Stimulated activated CD8-positive, alpha-beta memory T cell treated with anti-CD3 and anti-CD28 coated beads, Interleukin-2, amount 100 ng/mL, for 48 hours (primary cell): ENCODE data around the gene KLK11.

Source experiments
- DNase-seq, 2 donors: peaks; one replicate each; pipeline ENCODE4 v3.0.0-alpha.2; 2020; ENCODE audit warnings: low read depth in 2 of 2

KLK11 gene, protein sequence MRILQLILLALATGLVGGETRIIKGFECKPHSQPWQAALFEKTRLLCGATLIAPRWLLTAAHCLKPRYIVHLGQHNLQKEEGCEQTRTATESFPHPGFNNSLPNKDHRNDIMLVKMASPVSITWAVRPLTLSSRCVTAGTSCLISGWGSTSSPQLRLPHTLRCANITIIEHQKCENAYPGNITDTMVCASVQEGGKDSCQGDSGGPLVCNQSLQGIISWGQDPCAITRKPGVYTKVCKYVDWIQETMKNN

DNA sequence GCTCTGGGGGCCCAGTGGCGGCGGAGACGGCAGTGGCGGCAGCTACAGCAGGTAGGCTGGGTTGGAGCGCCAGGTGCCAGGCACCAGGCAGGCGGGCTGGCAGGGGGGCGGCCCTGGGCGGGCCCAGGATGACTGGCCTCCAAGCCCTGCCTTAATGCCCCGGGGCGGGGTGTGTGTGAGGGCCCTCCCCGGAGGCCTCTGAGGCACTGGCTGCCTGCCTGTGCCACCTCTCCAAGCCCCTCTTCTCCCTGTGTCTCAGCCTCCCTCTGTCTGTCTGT is at the start of gene KLK11:
Gene KLK11, minus strand, starts transcription at position 63 of the 278 bp plus-strand sequence. CDS start 985 bp downstream, outside the sequence.
- DNase-seq, result no peak

DNA sequence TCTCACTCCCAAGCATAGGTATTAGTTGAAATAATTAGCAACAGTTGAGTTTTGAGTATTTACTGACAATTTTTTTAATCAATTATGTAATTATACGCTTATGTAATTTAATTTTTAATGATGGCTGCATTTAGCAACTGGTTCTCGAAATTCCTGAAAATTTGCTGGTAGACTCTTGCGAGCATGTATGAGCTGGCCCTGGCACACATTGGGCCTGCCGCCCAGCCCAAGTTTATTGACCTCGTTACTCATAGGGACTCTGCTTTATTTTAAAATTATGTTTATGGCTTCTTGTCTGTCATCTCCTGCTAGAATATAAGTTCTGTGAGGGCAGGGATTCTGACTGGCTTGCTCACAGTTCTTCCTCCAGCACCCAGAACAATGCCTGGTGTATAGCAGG is 49.6 kb upstream of the KLK11 start:
- DNase-seq, result no peak

DNA sequence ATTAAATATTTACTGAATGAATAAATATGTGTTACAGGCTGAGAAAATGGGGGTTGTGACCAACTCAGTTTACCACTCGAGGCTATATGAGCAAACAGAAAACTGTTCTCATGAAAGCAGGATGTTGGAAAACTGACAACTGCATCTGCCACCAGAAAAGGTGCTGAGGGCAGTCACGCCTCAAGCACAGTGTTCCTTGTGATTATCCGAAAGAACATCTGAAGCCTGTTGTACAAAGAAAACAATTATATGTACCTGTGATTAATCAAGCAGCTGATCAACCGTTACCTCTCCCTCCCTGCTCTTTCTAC is 44.6 kb upstream of the KLK11 start:
- DNase-seq, result no peak

DNA sequence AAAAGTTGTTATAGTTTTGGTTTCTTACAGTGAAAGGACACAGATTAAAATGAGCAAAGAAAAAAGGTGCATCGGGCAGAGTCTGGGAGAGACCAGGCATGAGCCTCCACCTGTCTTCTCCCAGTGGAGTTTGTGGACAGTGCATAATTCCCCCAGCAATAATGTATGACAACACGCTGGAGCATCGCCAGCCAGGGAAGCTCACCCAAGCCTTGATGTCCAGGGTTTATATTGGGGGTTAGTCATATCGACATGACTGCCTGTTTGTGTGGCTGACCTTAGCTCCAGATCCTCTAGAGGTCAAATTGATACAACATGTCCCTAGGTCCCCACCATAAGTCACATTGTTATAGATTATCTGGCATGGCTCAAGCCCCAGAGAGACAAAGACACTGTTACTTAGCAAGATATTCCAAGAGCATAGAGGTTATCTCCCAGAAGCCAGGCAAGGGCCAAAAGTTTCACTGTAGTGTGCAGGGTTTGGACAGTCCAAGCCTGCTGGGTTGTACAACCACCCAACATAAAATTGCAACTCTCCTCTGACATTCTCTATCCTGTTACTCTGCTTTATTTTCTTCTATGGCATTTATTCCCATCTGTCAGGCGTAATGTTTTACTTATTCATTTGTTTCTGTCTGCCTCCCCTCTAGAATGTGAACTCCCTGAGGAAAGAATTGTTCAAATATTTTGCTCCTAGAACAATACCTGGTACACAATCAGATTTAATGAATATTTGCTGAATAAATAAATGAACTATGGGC is 44.1 kb upstream of the KLK11 start:
- DNase-seq, result no peak

DNA sequence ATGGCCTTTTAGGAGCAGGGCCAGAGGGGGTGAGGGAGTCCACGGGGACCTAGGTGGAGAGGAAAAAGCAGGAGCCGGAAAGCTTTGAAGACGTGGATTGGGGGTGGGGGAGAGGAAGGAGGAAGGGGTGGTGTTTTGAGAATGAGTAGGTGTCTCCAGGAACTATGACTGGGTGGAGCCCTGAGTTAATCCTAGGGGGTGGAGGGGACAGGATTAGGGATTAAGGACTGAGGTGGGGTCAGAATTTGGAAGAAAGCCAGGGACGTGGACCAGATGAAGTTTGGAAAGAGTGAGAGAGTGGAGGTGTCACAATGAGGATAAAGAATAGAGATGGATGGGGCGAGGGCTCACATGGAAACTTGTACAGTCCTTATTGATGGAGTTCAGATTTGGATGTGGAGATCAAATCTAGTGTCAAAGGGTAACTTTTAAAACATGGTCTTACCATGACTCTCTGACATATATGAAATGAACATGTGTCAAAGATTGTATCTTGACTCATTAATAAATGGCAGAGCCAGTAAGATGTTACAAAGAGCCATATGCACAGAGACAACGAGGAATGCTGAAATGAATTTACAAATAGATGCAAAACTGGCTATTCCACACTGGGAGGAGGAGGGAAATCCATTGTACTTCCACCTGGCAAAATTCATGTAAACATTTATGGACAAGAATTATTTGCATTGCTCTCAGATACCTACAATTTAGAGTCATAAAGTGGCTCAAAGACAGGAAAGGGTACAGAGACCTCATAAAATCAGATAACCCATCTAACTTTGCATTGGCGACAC is 40.2 kb upstream of the KLK11 start:
- DNase-seq, result no peak

DNA sequence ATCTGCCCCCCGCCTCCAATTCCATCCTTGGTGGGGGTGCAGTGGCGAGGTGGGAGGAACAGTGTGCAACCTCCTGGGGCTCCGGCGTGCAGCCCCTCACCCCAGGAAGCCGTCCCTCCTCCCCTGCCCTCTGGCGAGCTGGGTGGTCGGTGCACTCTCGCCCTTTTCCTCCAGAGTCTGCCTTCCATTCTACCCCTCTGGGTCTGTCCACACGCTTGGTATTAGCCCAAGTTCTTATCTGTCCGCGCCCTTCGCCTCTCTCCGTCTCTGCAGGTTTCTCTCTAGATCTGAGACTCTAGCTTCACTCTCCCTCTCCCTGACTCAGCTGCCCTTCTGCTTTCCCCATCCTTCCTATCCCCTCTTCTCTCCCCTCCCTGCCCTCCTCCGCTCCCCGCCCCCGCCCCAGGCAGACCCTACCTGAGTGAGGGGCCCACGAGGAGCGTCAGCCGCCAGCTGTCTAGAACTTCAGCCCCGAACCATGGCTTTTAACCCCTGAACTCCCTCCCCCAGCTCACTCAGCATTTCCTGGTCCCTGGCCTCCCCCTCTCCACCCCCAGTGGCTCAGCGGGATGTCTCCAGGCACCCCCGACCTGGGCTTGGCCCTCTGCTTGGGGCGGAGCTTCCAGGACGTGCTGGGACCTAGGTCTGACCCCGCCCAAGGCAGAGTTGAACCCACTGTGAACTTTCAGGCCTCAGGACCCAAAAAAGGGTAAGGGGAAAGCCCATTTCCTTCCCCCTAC is 39.0 kb upstream of the KLK11 start:
- no peak for DNase-seq

DNA sequence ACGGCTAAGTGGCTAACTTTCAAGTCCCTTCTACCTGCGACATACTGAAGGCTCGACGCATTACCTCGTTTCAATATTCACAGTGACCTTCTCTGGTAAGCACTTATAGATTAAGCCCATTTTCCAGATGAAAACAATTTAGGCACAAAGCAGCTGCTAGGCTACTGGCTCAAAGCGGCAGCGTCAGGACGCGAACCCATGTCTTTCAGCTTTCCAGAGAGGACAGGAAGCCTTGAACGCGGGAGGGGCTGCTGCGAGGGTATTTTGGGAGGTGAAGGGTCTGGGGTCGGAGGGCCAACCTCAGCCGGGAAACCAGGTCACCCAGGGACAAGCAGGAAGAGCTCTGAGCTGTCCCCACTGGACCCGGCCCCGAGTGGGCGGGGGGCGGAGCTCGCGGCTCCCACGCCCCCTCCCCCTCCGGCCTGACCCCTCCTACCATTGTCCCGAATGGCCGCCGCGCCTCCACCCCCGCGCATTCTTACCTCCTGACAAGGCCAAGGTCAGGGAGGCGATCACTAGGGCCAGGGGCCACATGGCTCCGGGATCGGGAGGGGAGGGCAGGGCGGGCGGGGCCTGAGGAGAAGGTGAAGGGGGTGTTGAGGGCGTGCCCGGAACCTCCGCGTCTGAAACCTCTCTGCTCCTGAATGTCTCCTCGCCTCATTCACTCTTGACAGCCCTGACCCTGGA is 38.3 kb upstream of the KLK11 start, which contains the start of gene KLK13:
Gene KLK13, minus strand, starts transcription at position 559 of the 687 bp plus-strand sequence. Its CDS starts 25 bp downstream, at position 534.
- no peak for DNase-seq

DNA sequence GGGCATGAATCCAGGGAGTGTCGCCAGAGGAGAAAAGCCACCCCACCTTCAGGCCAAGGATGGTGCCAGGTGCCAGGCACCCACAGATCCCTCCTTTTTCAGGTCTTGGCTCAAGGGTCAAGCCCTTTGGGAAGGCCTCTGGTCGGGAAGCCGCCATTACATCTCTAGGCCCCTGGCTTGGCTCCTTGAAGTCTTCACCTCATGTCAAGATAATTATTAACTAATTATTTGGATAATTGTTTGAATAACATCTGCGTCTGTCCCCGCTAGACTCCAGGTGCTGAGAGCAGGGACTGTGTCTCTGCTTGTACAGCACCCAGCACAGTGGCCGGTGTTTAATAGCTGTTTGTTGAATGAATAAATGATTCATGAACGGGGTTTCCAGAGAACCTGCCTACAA is 37.2 kb upstream of the KLK11 start:
- no peak for DNase-seq

DNA sequence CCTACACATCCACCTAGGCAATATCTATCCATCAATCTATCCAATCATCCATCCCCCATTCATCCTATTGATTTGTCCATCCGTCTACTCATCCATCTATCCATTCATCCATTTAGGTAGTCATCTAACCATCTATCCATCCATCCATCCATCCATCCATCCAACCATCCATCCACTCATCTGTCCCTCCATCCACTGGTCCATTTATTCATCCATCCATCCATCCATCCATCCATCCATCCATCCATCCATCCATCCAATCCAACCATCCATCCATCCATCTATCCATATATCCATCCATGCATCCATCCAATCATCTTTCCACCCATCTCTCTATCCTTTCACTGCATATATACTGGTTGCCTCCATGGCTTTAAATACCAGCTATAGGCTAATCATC is 34.6 kb upstream of the KLK11 start:
- DNase-seq, result no peak

DNA sequence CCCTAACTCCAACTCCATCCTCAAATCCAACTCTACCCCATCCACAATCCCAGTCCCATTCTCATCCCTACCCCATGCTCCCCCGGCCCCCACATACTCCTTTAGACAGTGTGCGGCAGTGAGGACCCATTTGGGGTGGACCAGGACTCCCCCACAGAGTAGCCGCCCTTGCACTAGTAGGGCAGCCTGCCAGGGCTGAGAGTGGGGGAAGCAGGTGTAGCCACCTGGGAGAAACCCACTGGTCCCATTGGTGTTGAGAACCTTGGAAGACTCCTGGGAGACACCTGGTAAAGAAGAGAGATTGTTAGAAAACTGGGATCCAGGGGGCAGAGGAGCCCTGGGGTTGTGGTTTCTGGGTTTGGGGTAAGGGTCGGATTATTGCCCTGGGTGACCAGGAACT is 33.9 kb upstream of the KLK11 start:
- DNase-seq, result no peak

DNA sequence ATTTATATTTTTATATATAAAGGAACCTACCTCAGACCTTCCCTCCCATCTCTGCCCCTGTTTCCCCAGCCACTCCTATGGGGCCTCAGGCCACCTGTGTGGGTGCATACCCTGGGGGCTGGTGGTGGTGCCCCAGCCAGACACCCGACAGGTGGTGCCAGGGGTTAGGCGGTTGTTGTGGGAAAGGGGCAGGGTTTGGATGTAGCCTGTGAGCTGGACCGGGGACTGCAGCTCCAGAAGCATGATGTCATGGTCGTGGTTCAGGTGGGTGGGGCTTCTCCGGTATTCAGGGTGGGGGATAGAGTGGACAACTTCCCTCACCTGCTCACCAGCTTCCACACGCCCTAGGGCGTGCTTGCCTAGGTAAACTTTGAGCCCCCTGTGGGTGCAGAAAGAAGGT is 33.3 kb upstream of the KLK11 start:
- no peak for DNase-seq

DNA sequence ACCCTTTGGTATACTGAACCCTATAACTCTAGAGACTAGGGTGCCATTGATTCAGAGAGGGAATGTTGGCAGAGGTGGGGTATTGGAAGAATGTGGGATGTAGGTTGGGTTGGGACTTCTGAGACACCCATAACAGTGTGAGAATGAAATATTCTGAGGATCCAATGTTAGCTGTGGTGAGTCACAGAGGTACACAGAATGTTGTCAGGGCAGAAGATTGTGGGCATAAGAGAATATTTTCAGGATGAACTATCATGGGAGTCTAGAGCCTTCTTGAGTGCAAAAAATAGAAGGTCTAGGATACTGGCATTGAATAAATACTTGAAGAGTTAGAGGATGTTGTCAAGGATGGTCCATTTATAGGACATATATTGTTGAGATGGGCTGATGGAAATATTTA is 29.4 kb upstream of the KLK11 start:
- no peak for DNase-seq

DNA sequence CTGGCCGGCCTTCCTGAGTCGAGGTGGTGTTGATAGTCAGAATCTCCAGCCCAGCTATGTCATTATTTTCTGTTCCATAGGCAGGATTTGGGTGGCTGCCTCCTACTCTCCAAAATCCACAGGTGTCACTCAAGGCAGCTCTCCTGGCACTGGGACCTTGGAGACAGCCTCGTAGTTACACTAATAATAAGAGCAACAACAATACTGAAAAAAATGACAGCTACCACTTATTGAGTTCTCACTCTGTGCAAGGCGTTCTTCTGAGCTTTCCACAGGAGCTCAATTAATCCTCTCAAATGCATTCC is 20.6 kb upstream of the KLK11 start:
- DNase-seq, result no peak

DNA sequence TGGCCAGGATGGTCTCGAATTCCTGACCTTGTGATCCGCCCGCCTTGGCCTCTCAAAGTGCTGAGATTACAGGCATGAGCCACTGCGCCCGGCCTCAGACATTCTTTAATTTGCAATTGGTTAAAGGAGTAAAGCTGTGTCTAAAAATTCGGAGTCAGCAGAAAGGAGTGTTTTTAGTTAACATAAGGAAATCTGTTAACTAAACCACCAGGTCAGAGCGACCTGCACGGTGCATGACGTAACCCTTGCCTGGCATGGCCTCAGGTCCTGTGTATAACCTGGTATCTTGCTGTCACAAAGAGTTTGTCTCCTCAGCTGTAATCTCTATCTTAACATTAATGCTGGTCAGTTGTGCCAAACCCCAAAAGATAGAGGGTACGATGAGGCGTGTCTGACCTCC is 17.9 kb upstream of the KLK11 start:
- DNase-seq, result no peak

DNA sequence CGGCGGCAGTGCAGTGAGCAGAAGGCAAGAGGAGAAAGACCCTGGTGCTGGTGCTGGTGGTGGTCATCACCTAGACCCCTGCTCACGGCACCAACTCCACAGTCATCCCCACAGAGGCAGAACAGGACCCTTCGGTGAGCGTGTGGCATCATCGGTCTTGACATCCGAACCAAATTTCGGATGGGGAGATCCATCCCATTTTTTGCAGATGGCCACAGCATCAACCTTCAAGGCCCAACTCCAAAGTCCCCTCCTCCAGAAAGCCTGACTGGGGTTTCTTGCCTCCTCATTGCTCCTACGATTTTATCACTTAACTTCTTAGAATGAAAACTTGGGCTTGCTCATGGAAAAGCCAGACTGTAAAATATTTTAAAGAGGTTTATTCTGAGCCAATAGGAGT is 17.1 kb upstream of the KLK11 start:
- no peak for DNase-seq

DNA sequence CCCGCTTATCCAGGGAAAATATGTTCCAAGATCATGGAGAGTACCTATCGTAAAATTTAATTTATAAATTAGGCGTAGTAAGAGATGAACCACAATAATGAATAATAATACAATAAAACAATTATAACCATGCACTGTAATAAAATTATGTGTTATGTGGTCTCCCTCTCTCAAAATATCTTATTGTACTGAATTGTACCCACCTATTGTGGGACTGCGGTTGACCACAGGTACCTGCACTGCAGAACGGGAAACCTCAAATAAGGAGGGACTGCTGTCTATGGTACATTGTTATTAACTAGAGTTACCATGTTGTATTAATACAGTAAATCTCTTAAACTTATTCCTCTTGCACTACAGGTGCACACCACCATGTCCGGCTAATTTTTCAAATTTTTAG is 13.7 kb upstream of the KLK11 start:
- DNase-seq, result no peak

DNA sequence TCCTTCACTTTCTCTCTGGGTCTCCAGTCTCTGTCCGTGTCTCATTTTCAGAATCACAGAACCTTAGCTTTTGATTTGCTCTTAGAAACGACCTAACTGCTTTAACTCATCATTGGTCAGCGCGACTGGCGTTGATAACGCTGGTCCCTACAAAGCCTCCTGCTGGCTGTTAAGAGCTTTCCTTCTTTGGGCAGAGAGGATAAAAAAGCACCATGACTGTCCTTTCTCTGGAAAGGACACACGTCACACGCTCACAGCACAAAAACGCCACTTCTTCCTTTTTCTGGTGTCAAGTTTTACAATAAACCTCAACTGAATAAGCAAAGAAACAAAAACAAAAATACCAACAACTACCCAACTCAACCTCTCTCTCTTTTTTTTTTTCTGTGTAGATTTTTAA is 10.1 kb upstream of the KLK11 start:
- DNase-seq, result no peak

DNA sequence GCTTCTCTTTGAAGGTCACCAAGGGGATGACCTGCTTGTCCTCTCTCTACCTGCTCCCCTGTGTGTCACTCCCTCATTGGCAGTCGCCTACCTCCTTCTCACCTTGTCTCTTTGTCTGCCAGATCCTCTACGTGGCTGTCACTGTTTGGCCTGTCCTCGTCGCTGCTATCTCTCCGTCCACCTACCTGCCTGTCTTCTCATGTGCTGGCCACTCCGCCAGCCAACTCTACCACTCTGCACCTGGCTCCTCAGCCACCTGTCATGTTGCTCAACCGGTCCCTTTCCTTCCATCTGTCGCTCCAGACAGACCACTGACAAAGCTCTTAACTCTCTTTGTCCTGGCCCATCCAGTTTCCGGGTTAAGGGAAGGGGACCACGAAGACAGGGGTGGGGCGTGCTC is 8.3 kb upstream of the KLK11 start, which contains the start of gene KLK12:
Gene KLK12, minus strand, starts transcription at position 299 of the 400 bp plus-strand sequence. CDS start 381 bp downstream, outside the sequence.
- DNase-seq, result no peak

DNA sequence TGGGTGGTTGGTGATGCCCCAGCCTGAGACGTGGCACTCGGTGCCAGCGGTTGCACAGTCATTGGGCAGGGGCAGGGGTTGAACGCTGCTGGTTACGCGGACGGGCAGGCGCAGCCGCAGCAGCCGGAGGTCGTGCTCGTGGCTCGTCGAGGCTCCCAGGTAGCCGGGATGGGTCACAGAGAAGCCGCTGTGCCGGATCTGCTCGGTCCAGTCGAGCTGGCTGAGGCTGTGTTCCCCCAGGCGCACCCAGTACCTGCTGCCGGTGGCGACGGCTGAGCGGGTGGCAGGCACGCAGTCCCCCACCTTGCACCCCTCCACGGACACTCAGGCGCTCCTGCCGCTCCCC is 5.4 kb upstream of the KLK11 start:
- no peak for DNase-seq

DNA sequence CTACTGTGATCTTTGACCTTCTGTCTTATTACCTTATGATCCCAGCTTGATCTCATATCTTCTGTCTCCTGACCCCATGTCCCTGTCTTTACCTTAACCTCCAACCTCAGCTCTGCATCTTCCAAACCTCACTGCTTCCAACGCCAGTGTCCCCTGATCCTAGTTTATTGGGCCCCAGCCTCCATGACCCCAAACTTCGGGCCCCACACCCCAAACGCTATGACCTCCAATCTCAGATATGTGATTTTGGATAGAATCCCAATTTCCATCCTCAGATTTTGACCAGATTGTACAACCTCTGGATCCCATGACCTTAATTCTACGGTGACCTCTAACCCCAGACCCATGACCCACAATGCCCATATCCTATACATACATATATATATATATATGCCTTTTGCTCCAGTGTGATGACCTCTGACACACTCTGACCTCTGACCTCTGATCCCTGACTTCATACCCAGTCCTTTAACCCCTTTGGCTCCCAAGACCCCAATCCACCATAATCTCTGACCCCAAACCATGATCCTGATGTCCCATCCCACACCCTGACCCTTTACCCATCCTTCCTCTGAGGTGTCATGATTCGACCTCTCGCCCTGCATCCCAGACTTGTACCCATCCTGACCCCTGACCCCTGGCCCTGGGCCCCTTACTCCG is 4.9 kb upstream of the KLK11 start:
- DNase-seq, result no peak

DNA sequence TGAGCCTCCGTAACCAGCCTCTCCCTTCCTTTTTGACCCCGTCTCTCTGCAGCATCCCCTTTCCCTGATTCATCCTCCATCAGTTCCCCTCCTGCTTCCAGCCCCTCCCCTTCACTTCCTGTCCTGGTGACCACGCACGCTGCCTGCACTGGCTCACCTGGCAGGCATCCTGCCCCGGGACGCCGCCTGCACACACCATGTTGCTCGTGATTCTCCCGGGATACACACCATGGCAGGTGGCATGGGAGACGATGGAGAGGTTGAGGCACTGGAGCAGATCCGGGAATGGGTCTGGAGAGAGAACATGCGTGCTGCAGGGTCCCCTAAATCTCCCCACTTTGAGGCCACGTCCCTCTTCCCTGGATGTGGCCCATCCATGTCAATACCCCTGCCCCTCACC is 4.2 kb upstream of the KLK11 start:
- no peak for DNase-seq
